Loucy (cell line): ENCODE measurements around the gene P4HA1.

Experiments
- EZH2phosphoT487 ChIP-seq: fragments of 200-600 bp; IDR thresholded peaks from 2 replicates; pipeline ENCODE4 v1.6.1; 2018; ENCODE audit warnings: antibody characterized with exemption, mild to moderate bottlenecking, moderate library complexity, borderline replicate concordance
- TF ChIP-seq, protein P1 (sequence below): fragments of 200-600 bp; sonication (generic); conservative IDR thresholded peaks from 2 replicates; pipeline ENCODE4 v1.5.1; 2014; ENCODE audit warnings: mild to moderate bottlenecking, antibody characterized with exemption, low read length

DNA sequence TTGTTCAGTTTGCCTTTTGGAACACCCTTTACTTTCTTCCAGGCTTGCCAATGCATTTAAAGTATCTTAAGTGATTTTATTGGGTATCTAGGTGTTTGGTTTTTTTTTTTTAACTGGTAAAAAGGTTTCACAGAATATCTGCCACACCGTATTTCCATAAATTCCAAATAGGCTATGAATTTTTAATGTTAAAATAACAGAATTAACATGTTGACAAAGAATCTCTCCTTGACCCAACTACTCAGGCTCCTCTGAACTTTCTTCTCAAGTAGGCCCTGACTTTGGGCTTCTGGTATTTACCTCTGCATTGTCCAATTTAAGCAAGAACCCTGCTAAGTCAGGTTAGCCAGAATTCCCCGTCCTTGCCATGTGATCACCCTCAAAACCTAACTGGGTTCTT is 80.9 kb downstream of the P4HA1 start:
- TF ChIP-seq, protein P1, sequence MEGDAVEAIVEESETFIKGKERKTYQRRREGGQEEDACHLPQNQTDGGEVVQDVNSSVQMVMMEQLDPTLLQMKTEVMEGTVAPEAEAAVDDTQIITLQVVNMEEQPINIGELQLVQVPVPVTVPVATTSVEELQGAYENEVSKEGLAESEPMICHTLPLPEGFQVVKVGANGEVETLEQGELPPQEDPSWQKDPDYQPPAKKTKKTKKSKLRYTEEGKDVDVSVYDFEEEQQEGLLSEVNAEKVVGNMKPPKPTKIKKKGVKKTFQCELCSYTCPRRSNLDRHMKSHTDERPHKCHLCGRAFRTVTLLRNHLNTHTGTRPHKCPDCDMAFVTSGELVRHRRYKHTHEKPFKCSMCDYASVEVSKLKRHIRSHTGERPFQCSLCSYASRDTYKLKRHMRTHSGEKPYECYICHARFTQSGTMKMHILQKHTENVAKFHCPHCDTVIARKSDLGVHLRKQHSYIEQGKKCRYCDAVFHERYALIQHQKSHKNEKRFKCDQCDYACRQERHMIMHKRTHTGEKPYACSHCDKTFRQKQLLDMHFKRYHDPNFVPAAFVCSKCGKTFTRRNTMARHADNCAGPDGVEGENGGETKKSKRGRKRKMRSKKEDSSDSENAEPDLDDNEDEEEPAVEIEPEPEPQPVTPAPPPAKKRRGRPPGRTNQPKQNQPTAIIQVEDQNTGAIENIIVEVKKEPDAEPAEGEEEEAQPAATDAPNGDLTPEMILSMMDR = no peak
- no peak for TF ChIP-seq EZH2phosphoT487
